ENCODE results near the gene CERCAM. TPM values are rescaled to one million over a fixed set of nuclear protein-coding genes. Genes with fewer than 3 reads are reported as not detected.
A peak's percentile ranks its signal among the peaks of the same experiment; 100 is the strongest.

CERCAM gene
- total and polyA plus RNA-seq, 4 donors = 1.1 to 2.9 (median 1.8) TPM

DNA sequence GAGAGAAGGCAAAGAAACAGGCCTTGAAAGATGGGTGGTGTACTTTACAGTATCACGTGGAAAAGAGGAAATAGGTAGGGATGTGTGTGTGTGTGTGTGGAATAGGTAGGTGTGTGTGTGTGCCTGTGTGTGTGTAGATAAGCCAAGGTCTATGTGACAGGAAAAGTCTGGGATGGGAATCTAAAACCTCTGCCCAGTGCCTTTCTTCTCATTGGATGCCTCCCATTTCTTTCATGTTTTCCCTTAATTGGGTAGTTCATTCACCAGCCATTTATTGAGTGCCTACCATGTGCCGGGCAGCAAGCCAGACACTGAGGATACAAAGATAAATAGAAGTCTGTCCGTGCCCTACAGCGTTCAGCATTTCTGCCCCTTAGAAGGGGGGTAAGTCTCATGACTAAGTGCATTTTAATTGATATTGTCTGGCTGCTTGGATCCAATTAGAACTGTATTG lies 48.4 kb upstream of the CERCAM start:
- peak overlapping the region; percentile 37 to 99 for H3K9ac ChIP-seq (ENCODE audit: low read depth in 1 of 2, low read length in 2 of 2)
- peaks cover 0 to 20% (median 17%) of the 10 kb centered on the region in 4 donors for H3K4me1 ChIP-seq (ENCODE audit: control insufficient read depth in 4 of 4, insufficient read depth in 4 of 4, low read length in 3 of 4)
- H3K27me3 ChIP-seq (ENCODE audit: control insufficient read depth in 4 of 4, insufficient read depth in 4 of 4, low read length in 3 of 4) = no peaks in the 10 kb centered on the region
- H3K9me3 ChIP-seq (ENCODE audit: control insufficient read depth in 4 of 4, low read length in 3 of 4) = no peaks in the 10 kb centered on the region
- peaks cover 0 to 3% (median 0%) of the 10 kb centered on the region in 4 donors for H3K36me3 ChIP-seq (ENCODE audit: control insufficient read depth in 4 of 4, insufficient read depth in 3 of 4, low read depth in 1 of 4, low read length in 3 of 4)
- no peak for DNase-seq (ENCODE audit: low spot score)
- peak overlapping the region; percentile 71 to 99 (median 78) for H3K4me3 ChIP-seq (ENCODE audit: low read depth in 1 of 3, low read length in 3 of 3)
- 27% methylated on average over 4 of the region's 4 CpGs for WGBS
- H3K27ac ChIP-seq (ENCODE audit: low read depth in 1 of 2, low read length in 2 of 2) = no peak overlapping the region
- no peak for TF ChIP-seq EGR1 (IDR thresholded peaks at IDR 0.05; ENCODE audit: low read depth in 2 of 2)
- no peak for TF ChIP-seq JUND (IDR thresholded peaks at IDR 0.05)
- TF ChIP-seq, protein P1, sequence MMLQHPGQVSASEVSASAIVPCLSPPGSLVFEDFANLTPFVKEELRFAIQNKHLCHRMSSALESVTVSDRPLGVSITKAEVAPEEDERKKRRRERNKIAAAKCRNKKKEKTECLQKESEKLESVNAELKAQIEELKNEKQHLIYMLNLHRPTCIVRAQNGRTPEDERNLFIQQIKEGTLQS (IDR thresholded peaks at IDR 0.05) = no peak
- TF ChIP-seq FOXA2 (IDR thresholded peaks at IDR 0.05) = no peak
- no peak for TF ChIP-seq TAF1 (conservative IDR thresholded peaks at IDR 0.05)
- TF ChIP-seq, protein P2, sequence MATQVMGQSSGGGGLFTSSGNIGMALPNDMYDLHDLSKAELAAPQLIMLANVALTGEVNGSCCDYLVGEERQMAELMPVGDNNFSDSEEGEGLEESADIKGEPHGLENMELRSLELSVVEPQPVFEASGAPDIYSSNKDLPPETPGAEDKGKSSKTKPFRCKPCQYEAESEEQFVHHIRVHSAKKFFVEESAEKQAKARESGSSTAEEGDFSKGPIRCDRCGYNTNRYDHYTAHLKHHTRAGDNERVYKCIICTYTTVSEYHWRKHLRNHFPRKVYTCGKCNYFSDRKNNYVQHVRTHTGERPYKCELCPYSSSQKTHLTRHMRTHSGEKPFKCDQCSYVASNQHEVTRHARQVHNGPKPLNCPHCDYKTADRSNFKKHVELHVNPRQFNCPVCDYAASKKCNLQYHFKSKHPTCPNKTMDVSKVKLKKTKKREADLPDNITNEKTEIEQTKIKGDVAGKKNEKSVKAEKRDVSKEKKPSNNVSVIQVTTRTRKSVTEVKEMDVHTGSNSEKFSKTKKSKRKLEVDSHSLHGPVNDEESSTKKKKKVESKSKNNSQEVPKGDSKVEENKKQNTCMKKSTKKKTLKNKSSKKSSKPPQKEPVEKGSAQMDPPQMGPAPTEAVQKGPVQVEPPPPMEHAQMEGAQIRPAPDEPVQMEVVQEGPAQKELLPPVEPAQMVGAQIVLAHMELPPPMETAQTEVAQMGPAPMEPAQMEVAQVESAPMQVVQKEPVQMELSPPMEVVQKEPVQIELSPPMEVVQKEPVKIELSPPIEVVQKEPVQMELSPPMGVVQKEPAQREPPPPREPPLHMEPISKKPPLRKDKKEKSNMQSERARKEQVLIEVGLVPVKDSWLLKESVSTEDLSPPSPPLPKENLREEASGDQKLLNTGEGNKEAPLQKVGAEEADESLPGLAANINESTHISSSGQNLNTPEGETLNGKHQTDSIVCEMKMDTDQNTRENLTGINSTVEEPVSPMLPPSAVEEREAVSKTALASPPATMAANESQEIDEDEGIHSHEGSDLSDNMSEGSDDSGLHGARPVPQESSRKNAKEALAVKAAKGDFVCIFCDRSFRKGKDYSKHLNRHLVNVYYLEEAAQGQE (IDR thresholded peaks at IDR 0.05) = no peak
- no peak for TF ChIP-seq NR2F2 (IDR thresholded peaks at IDR 0.05)
- TF ChIP-seq, protein P3, sequence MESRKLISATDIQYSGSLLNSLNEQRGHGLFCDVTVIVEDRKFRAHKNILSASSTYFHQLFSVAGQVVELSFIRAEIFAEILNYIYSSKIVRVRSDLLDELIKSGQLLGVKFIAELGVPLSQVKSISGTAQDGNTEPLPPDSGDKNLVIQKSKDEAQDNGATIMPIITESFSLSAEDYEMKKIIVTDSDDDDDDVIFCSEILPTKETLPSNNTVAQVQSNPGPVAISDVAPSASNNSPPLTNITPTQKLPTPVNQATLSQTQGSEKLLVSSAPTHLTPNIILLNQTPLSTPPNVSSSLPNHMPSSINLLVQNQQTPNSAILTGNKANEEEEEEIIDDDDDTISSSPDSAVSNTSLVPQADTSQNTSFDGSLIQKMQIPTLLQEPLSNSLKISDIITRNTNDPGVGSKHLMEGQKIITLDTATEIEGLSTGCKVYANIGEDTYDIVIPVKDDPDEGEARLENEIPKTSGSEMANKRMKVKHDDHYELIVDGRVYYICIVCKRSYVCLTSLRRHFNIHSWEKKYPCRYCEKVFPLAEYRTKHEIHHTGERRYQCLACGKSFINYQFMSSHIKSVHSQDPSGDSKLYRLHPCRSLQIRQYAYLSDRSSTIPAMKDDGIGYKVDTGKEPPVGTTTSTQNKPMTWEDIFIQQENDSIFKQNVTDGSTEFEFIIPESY (IDR thresholded peaks at IDR 0.05) = no peak
- TF ChIP-seq HNF4G (IDR thresholded peaks at IDR 0.05) = no peak
- TF ChIP-seq, protein P4, sequence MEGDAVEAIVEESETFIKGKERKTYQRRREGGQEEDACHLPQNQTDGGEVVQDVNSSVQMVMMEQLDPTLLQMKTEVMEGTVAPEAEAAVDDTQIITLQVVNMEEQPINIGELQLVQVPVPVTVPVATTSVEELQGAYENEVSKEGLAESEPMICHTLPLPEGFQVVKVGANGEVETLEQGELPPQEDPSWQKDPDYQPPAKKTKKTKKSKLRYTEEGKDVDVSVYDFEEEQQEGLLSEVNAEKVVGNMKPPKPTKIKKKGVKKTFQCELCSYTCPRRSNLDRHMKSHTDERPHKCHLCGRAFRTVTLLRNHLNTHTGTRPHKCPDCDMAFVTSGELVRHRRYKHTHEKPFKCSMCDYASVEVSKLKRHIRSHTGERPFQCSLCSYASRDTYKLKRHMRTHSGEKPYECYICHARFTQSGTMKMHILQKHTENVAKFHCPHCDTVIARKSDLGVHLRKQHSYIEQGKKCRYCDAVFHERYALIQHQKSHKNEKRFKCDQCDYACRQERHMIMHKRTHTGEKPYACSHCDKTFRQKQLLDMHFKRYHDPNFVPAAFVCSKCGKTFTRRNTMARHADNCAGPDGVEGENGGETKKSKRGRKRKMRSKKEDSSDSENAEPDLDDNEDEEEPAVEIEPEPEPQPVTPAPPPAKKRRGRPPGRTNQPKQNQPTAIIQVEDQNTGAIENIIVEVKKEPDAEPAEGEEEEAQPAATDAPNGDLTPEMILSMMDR (IDR thresholded peaks at IDR 0.05; ENCODE audit: low read depth, low read length, missing input control) = no peak

DNA sequence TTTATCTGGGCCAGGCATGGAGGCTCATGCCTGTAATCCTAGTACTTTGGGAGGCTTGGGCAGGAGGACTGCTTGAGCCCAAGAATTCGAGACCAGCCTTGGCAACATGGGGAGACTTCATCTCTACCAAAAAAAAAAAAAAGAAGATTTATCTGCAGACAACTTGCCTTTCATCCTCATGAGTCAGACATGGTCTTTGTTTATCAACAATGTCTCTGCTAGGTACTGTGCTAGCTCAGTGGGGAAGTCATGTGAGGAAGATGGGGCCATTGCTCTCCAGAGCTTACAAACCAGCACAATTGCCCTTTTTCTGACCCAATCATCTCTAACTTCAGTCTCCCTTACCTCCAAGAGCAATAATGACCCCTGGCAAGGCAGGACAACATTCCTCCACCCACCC lies 47.9 kb upstream of the CERCAM start:
- H3K27me3 ChIP-seq (ENCODE audit: control insufficient read depth in 4 of 4, insufficient read depth in 4 of 4, low read length in 3 of 4) = no peaks in the 10 kb centered on the region
- H3K9ac ChIP-seq (ENCODE audit: low read depth in 1 of 2, low read length in 2 of 2) = no peak overlapping the region
- no peak overlapping the region for H3K4me3 ChIP-seq (ENCODE audit: low read depth in 1 of 3, low read length in 3 of 3)
- H3K27ac ChIP-seq (ENCODE audit: low read depth in 1 of 2, low read length in 2 of 2) = no peak overlapping the region
- TF ChIP-seq JUND (IDR thresholded peaks at IDR 0.05) (no peak), EGR1 (IDR thresholded peaks at IDR 0.05; ENCODE audit: low read depth in 2 of 2) (no peak), SP1 (IDR thresholded peaks at IDR 0.05) (no peak), HNF4A (conservative IDR thresholded peaks at IDR 0.05) (no peak), TAF1 (conservative IDR thresholded peaks at IDR 0.05) (no peak), FOXA1 (IDR thresholded peaks at IDR 0.05) (no peak), YY1 (IDR thresholded peaks at IDR 0.05) (no peak)
- TF ChIP-seq, protein P1 (IDR thresholded peaks at IDR 0.05) = no peak
- no peaks in the 10 kb centered on the region for H3K9me3 ChIP-seq (ENCODE audit: control insufficient read depth in 4 of 4, low read length in 3 of 4)
- H3K4me1 ChIP-seq (ENCODE audit: control insufficient read depth in 4 of 4, insufficient read depth in 4 of 4, low read length in 3 of 4) = peaks cover 0 to 20% (median 17%) of the 10 kb centered on the region in 4 donors
- WGBS = 92% methylated on average over 1 of the region's 1 CpG
- no peak for DNase-seq (ENCODE audit: low spot score)
- peaks cover 0 to 3% (median 1%) of the 10 kb centered on the region in 4 donors for H3K36me3 ChIP-seq (ENCODE audit: control insufficient read depth in 4 of 4, insufficient read depth in 3 of 4, low read depth in 1 of 4, low read length in 3 of 4)

All from liver (tissue), 9 donors.